ENCODE data around the gene DMKN.

Gene DMKN

DNA sequence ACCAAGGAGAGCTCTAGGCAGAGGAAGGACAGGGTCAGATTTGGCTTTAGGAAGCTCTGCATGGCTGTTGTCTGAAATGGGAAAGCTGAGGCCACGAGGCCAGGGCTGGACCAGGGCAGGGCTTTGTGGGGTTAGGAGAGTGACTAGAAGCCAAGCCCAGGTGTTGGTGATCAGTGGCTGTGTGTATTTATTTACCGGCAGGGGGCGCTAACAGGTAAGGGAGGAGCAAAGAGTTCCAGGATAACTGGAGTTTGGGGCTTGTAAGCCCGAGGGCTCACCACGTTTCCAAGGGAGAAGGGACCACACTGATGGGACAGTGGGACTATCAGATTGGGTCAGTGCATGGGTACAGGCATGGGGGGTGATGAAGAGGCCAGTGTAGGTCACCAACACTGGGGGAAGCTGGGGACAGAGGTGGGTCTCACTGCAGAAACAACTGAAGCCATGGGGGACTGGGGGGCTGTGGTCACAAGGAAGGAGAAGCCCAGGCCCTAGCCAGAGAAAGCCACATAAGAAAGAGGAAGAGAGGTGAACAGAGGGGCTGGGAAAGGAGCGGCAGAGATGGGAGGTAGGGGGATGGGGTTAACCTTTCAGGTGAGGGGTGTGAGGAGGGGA, 35.8 kb upstream of the DMKN start:
- peak; percentile 14 for DNase-seq (ENCODE audit: low read depth)

DNA sequence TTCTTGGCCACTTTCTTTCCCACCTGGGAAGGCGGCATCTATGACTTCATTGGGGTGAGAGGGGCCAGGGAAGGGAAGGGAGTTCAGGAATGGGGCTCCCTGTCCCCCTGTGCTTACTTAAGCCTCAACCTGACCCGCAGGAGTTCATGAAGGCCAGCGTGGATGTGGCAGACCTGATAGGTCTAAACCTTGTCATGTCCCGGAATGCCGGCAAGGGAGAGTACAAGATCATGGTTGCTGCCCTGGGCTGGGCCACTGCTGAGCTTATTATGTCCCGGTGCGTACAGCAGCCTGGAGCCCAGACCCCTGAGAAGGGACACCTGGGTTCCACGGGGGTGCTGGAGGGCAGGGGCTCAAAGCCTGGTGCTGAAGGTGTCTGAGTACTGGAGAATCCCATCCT, 33.1 kb upstream of the DMKN start:
- no peak for DNase-seq (ENCODE audit: low read depth)

DNA sequence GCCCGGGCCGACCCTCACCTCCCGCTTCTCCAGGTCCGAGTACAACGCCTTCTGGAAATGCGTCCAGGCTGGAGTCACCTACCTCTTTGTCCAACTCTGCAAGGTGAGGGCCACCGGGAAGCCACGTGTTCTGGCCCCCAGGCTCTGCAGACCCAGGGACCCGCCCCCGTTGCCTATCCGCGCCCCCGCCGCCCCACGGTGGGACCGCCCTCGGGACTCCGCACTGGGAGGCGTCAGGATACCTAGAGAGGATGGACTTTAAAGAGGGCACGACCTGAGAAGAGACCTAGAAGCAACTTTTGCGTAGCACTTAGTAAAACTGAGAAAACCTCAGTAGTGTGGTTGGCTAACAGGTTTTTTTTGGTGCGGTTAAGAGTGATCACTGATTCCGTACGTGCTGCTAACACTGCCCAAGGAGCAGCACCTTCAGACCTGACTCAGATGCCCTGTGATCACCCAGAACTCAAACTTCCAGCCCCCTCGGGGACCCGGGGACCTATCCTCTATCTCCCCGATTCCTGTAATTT, 32.5 kb upstream of the DMKN start:
- DNase-seq (ENCODE audit: low read depth) = peak; percentile 51

DNA sequence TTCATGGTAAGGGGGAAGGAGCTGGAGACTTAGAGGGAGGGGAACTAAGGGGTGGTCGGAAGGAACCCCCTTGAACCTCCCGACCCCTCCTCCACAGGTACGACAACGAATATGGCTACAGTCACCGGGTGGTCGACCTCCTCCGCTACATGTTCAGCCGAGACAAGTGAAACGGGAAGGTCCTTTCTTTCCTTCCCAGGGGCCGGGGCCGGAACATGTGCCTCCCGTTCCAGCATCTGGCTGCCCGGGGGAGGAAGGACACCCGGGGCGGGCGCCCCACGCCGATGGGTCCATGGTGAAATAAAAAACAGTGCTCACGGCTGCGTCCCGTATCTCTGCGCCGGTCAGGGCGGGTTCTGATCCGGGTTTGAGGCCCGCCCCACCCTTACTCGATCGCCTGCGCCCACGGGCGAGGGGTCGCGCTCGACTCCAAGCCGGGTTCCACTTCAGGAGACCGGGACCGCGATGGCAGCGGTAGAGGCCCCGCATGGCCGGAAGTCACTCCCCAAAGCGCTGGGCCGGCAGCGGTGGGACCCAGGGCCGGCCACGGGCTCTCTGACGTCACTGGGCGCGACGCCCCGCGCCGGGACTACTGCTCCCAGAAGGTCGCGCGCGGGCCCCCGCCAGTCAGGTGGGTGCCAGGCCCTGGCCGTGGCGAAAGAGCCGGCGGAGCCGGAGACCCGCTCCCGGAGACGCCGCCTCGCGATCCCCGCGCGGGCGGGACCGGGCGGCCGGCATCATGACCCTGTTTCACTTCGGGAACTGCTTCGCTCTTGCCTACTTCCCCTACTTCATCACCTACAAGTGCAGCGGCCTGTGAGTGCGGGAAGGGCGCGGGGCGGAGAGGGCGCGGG, 31.8 kb upstream of the DMKN start, which contains the start of gene TMEM147:
Gene TMEM147, plus strand, starts transcription at position 626 of the 854 bp plus-strand sequence. Its CDS starts 114 bp downstream, at position 740.
- peak; percentile 66 for DNase-seq (ENCODE audit: low read depth)

DNA sequence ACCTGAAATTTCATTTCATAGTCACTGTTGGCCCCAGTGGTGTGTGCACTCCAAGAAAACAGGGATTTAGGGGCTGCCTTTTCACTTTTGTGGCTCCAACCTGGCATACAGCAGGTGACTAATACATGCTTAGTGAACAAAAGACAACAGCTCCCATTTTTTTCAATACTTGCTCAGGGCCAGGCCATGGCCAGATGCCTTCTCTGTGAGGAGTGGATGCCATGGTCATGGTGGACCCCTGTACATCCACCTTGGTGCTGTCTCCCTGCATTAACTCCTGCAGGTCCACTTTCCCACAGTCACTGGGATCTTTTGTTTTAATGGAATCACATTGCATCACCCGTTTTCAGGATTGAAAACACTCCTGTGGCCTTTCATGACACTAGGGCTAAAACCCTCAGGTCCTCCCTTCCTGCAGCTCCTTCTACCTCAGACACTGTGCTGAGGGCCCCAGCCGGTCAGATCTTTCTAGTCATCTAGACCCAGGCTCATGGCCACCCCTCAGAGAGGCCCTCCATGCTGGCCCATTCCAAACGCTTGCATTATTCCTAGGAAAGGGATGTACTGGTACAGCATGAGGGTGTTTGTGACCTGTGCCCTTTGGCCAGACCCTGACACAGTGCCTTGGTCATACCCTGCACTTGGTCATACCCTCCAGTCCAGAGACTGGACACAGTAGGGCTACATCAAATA, 30.8 kb upstream of the DMKN start:
- DNase-seq (ENCODE audit: low read depth) = no peak

DNA sequence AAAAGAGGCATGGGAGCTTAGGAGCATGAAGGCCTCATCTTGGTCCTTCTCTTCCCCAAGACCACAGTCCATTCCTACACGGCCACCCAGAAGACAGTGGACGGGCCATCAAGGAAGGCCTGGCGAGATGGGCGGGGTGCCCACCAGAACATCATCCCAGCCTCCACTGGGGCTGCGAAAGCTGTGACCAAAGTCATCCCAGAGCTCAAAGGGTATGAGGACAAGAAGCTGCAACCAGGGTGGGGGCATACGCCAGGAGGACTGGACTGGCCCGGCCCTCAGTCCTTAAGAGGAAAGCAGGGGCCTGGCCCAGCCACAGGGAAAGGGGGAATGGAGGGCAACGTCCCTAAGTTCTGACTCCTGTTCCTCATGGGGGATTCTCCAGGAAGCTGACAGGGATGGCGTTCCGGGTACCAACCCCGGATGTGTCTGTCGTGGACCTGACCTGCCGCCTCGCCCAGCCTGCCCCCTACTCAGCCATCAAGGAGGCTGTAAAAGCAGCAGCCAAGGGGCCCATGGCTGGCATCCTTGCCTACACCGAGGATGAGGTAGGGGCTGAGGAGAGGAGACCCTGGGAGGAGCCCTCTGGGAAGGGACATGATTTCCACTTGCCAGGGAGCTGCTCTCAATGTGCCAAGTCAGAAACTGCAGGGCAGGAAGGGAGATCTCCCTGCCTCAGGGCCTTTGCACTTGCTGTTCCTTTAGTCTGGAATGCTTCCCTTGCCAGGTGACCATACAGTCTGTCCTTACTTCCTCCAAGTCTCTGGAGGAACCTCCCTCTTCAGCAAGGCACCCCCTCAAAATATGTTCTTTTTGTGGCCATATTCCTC, 30.0 kb upstream of the DMKN start:
- DNase-seq (ENCODE audit: low read depth) = no peak

DNA sequence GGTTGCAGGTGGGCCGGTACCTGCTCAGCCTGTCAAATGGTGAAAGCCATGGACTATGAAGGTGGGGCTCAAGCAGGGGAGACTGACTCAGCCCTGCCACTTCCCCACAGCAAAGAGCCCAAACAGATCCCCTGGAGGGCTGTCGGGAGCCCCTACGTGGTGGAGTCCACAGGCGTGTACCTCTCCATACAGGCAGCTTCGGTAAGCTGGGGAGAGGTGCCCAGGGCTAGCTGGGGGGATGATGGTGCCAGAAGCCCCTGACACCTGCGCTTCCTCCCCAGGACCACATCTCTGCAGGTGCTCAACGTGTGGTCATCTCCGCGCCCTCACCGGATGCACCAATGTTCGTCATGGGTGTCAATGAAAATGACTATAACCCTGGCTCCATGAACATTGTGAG, 28.8 kb upstream of the DMKN start:
- DNase-seq (ENCODE audit: low read depth) = no peak

DNA sequence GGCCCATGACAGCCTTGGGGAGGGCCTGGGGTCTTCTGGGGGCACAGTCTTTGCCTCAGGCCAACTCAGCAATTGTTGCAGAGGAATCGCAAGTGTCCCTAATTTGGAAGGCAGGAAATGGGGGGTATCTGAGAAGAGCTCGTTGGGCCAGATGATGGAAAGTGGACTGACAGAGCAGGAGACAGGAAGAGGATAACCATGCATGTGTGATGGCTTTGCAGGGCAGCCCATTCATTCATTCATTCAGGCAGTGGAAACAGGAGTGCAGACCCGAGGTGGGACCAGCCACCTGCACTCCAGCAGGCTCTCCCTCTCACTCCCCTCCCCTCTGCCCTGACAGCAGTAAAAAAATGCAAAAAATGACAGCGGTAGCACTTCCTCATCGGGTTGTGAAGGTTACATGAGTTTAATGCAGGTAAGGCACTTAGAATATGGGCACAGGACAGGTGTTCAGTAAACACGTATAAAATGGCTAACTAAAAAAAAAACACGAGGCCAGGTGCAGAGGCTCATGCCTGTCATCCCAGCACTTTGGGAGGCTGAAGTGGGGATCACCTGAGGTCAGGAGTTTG, 27.0 kb upstream of the DMKN start:
- no peak for DNase-seq (ENCODE audit: low read depth)

DNA sequence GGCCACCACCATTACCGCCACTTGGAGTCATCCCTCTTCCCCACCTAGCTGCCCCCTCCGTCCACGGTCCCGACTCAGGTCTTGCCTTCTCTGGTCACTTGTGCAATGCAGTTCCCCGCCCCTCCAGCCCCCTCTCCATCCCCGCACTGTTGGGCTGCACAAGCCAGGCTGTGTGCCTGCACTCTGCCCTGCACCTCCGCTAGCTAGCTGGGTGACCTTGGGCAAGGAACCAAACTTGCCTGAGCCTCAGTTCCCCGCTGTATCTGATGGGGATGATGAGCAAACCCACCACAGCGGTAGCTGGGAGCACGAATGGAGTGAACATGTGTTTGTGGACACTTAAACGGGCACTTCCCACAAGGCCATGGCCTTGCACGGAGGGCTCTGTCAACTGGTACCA, 26.4 kb upstream of the DMKN start:
- DNase-seq (ENCODE audit: low read depth) = no peak

DNA sequence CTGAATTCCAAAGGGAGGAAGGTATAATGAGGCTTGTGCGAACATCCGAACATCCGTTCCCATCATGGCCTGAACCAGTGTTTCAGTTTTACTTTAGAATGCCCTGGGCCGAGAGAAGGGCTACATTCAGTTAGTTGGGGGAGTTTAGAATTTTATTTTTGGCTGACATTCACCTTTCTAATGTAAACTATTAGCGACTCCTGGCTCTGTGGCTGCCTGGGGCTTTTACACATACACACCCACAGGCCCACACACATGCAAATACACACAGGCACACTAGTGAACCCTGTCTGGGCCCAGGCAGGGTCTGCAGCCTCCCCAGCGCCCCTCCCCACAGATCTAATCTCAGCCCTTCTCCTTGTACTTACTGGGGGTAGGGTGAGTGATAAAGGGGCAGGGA, 25.9 kb upstream of the DMKN start:
- DNase-seq (ENCODE audit: low read depth) = no peak

DNA sequence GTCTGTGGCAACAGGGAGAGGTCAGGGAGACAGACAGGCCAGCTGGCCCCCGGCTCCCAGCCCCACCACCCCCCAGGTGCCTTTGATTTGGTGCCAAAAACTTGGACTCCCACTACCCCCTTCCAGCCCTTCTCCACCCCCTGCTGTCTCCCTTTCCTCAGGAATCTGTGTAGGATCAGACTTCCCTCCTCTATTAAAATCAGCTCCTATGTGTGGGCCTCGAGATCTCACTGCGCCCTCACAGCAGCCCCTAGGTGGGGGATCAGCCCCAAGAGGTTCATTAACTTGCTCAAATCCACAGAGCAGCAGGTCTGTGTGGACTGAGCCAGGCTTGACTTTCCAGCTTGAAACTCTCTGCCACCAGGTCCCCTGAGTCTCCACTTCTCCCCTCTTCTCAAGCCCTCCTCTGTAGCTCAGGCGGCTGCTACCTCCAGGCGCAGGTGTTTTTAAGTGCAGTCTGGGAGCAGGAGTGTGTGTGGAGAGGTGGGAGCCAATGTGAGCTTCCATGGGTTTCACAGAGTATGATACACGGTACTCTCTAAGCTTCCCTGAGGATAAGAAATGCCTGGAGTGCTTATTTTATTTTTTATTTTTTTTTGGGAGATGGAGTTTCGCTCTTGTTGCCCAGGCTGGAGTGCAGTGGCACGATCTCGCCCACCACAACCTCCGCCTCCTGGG, 21.5 kb upstream of the DMKN start:
- DNase-seq (ENCODE audit: low read depth) = no peak

DNA sequence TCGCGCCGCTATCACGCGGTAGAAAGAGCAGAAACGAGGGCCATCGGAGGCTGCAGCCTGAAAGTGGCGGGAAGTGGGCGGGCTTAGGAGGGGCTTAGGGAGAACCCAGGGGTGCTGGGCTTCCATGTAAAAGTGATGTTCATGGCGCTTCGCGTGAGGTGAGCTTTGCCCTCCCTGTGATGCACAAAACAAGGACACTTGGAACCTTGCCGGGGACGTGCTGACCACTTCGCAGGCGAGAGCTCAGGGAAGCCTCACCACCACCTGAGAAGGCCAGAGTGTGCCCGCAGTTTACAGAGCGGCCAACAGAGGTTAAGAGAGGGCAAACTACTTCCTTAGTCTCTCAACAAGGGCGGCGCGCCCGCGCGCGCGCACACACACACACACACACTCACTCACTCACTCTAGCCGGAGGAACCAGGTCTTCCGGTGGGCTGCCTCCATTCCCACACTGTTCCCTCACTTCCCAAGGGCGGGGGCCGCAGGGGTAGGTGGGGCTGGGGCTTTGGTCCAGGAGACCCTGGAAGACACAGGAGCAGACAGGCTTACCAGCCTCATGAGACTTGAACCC, 20.5 kb upstream of the DMKN start:
- DNase-seq (ENCODE audit: low read depth) = no peak

DNA sequence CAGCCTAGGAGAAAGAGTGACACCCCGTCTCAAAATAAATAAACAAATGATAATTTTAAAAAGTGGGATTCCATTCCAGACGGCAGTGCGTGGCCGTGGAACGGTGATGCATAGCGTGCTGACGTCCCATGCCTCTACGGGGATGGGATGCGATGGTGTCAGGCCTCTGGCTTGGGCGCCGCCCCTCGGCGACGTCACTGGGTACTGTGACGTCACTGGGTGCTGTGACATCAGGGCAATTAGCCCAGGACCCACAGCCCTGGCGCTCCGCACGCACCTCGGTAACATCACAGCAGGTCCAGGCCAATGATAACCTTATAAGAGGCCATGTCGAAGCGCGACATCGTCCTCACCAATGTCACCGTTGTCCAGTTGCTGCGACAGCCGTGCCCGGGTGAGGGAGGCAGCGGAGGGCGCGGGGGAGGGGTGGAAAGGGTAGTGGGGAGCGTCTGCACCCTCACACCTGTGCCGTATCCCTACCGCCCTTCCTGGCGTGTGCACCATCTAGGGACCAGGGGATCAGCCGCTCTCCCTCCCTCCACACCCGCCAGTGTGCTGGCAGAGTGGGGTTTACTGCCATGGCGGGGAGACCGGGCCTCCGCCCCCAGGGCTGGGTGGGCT, 19.9 kb upstream of the DMKN start, which contains the start of gene GAPDHS:
Gene GAPDHS, plus strand, starts transcription at position 256 of the 621 bp plus-strand sequence. Its CDS starts 72 bp downstream, at position 328.
- DNase-seq (ENCODE audit: low read depth) = no peak

DNA sequence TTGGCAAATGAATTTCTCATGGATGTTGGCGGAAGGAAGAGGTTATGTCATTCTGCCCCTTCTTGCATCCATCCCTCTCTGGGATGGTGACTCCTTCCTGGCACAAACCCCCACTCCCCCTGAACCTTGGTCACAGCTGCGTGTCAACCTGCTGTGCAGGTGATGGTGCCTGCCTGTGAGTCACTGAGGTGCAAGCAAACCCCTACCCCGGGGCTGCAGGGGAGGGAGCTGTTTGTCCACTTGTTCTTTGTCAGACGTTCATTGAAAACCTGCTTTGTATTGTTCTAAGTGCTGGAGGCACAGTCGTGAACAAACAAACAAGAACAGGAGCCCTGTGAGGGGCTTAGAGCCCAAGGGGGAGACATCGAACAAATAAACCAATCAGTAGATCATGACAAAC, 17.8 kb upstream of the DMKN start:
- no peak for DNase-seq (ENCODE audit: low read depth)

DNA sequence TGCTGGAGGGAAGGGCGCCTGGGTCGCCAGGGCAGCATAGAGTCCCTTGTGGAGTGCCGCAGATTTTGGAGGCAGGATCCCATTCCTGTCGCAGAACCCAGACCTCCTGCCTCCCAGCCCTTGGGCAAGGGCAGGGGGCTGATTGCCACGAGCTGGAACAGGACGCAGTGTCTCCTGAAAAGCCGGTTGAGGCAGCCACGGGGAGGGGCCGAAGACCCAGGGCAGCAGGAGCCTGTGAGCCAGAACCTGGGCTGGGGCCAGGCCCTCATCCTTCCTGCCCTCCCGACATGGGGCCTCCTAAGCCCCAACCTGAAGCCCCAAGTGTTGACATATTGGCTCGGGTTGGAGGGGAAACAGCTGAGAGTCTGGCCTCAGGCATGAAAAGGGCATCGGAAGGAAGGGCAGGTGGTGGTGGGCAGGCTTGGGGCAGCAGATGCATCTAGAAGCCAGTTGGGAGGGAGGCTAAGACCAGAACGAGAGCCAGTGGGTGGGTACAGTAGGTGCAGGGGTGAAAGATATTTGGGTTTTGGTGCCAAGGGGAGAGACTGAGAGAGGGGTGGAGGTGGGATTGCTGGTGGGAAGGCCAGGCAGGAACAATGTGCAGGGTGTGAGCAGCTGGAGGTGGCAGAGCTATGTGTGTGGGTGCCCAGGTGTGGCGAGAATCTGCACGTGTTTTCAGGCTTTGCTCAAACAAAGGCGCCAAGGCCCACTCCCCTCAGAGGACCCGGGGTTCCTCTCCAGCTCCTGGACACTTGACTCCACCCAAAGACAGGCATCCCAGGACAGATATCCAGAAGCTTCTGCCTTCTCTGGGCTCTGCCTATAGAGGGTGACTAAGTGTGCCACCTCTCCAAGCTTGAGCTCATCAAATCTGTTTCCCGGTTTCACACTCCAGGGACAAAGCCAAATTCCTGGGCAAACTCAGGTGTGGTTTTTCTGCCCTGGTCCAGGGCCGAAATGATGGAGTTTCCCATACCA, 16.1 kb upstream of the DMKN start:
- DNase-seq (ENCODE audit: low read depth) = no peak

DNA sequence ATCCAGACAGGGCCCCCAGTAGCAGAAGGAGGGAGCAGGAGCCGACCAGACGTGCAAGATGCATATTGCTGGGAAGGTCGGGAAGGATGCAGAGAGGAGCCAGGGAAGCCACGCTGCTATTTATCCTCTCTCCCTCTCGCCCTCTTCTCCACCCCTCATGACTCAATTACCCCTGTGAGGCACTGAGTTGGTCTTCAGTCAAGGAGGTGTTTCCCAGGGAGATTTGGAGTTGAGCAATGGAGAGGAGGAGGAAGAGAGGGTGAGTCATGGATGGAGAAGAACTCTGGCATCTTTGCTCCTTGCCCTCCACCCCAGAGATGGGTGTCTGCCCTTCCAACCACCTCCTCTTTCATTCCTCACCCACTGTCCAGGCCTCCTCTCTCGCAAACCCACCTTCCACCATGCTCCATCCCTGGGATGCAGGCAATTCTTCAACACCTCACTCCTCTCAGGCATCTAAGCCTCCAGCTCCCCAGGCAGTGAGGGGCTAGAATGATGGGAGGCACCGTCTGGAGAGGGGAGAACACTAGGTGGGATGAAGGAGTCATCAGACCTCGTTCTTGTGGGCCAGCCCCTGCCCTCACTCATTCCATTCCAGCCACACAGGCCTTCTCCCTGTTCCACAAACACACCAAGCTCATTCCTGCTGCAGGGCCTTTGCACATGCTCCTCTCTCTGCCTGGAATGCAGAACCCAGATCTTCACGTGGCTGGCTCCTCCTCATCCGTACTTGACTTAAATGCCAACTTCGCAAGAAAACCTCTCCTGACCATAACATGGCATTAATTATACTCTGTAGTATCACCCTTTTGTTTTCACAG, 15.0 kb upstream of the DMKN start, which contains the start of gene SBSN:
Gene SBSN, minus strand, starts transcription at position 94 of the 821 bp plus-strand sequence. Its CDS starts 30 bp downstream, at position 64.
- DNase-seq (ENCODE audit: low read depth) = no peak

DNA sequence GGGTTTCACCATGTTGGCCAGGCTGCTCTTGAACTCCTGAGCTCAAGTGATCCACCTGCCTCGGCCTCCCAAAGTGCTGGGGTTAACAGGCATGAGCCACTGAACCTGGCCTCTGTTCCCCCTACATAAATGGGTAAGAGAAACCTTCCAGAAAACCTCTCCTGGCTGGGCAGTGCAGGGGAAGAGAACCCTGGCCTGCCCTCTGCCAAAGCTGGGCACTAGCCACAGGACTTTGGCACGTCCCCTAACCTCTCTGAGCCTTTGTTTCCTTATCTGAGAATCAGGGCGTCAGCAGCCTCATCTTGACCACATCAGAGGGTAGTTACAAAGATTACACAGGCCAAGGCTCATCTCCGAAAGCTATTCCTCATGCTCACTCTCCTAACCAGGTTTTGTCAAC, 12.4 kb upstream of the DMKN start:
- no peak for DNase-seq (ENCODE audit: low read depth)

Data from stimulated activated CD8-positive, alpha-beta memory T cell treated with anti-CD3 and anti-CD28 coated beads, Interleukin-7, amount 100 ng/mL, for 24 hours (primary cell).